ENCODE results near the gene LRRC28. TPM values are rescaled to one million over a fixed set of nuclear protein-coding genes. Genes with fewer than 3 reads are reported as not detected.
A peak's percentile ranks its signal among the peaks of the same experiment; 100 is the strongest.

LRRC28 gene
- total and polyA plus RNA-seq, 2 donors (not counting 1 experiment from before 2014, with no cell fraction given), result 13.3 to 31.8 TPM

DNA sequence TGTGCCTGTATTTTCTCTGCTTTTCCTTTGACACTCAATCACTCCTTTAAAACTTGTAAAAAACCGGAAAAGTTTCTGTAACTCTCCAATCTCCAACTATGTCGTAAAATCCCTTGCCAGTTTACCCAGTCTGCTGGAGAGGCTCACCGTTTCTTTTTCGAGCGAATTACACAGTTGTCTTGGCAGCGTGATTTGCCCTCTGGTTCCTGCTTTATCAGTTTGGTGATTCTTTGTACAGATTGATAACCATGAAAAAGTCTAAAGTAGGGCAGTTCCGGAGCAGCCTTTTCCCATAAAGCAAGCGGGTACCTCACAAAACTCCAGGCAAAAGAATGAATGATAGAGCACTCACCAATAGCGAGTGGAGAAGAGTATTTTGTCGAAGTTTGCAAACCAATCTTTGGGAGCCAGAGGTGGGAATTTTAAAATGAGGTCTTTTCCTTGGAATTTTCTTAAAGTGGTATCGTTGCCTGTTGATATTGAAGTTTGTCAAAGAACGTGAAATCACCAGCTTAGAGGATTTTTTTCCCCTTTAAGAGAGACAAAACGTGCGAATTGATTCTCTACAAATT is 1.9 kb upstream of the LRRC28 start, which contains the start of gene TTC23:
Gene TTC23, minus strand, starts transcription at position 312 of the 572 bp plus-strand sequence. CDS start 20,869 bp downstream, outside the sequence.
- intact Hi-C loops (cut with micrococcal nuclease), result no loop called here
- Mint-ChIP-seq H3K9me3 (ENCODE audit: insufficient read depth) (no peaks in the 10 kb centered on the region), H3K4me3 (peak within 1 kb of the TSS; percentile 96), H3K4me1 (peaks cover 31% of the 10 kb centered on the region), H3K27ac (peak within 1 kb of the TSS; percentile 17), H3K27me3 (no peaks in the 10 kb centered on the region)
- peak within 1 kb of the TSS; percentile 90 for H3K4me2 ChIP-seq (replicated peaks; ENCODE audit: low read depth, low read length, poor library complexity, severe bottlenecking)
- H2AFZ ChIP-seq (ENCODE audit: insufficient read depth, low read depth, low read length, poor library complexity, severe bottlenecking), result peak within 1 kb of the TSS; percentile 99
- H3K27me3 ChIP-seq (replicated peaks in 1 of 4; ENCODE audit: control extremely low read depth in 1 of 4, control insufficient read depth in 3 of 4, insufficient read depth in 4 of 4, low read length in 3 of 4), result no peaks in the 10 kb centered on the region
- ChIA-PET CTCF (no interaction called here), POLR2A (no interaction called here)
- H3K36me3 ChIP-seq (replicated peaks in 1 of 2; ENCODE audit: control extremely low read depth in 1 of 2, control insufficient read depth in 1 of 2, extremely low read depth in 1 of 2, insufficient read depth in 2 of 2, low read length in 1 of 2), result no peaks in the 10 kb centered on the region
- no peaks in the 10 kb centered on the region for H3K79me2 ChIP-seq (ENCODE audit: control insufficient read depth, insufficient read depth, low read length)
- DNase-seq, result peak; percentile 32
- WGBS (ENCODE audit: insufficient coverage), result 10% methylated on average over 9 of the region's 14 CpGs
- peak within 1 kb of the TSS in 1 of 5 experiments; percentile 81 for H3K4me3 ChIP-seq (ENCODE audit: control extremely low read depth in 1 of 5, extremely low read depth in 1 of 5, insufficient read depth in 1 of 5, low read depth in 2 of 5, low read length in 4 of 5)
- no peaks in the 10 kb centered on the region for H4K20me1 ChIP-seq (ENCODE audit: control insufficient read depth, insufficient read depth, low read length, poor library complexity, severe bottlenecking)
- H3K9ac ChIP-seq (ENCODE audit: low read length), result no peak within 1 kb of the TSS
- ATAC-seq (ENCODE audit: low read depth), result no peak
- H3K4me1 ChIP-seq (ENCODE audit: control insufficient read depth in 2 of 2, insufficient read depth in 2 of 2, low read length in 2 of 2), result peaks cover 18 to 30% of the 10 kb centered on the region in 2 donors
- H3K9me3 ChIP-seq (ENCODE audit: control extremely low read depth in 1 of 3, control insufficient read depth in 2 of 3, insufficient read depth in 1 of 3, low read length in 2 of 3), result peaks cover 0 to 2% (median 0%) of the 10 kb centered on the region in 3 donors
- no peak for TF ChIP-seq EZH2 (IDR thresholded peaks at IDR 0.05; ENCODE audit: borderline replicate concordance, insufficient read depth, low read depth, low read length, poor library complexity, severe bottlenecking)
- TF ChIP-seq, protein P1, sequence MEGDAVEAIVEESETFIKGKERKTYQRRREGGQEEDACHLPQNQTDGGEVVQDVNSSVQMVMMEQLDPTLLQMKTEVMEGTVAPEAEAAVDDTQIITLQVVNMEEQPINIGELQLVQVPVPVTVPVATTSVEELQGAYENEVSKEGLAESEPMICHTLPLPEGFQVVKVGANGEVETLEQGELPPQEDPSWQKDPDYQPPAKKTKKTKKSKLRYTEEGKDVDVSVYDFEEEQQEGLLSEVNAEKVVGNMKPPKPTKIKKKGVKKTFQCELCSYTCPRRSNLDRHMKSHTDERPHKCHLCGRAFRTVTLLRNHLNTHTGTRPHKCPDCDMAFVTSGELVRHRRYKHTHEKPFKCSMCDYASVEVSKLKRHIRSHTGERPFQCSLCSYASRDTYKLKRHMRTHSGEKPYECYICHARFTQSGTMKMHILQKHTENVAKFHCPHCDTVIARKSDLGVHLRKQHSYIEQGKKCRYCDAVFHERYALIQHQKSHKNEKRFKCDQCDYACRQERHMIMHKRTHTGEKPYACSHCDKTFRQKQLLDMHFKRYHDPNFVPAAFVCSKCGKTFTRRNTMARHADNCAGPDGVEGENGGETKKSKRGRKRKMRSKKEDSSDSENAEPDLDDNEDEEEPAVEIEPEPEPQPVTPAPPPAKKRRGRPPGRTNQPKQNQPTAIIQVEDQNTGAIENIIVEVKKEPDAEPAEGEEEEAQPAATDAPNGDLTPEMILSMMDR (IDR thresholded peaks at IDR 0.05), result no peak
- H3K27ac ChIP-seq (ENCODE audit: low read length in 2 of 2), result no peak within 1 kb of the TSS

DNA sequence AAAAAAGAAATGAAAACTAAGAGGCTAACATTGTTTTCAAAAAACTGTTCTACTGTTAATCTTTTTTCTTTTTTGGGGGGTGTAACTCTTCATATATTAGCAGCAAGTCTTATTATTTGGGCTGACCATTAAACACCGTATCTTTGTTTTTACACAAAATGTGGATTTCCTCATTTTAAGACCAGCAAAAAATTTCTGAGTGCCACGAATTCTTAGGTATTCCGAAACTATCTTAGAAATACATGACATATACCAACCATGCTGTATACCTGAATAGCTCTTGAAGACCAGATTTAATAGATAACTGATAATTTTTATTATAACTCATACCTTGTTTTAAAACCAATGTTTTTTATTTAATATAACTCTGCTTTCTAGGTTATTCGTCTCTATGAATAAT is 1.3 kb upstream of the LRRC28 start:
- H2AFZ ChIP-seq (ENCODE audit: insufficient read depth, low read depth, low read length, poor library complexity, severe bottlenecking), result peak overlapping the region; percentile 99
- H3K4me3 ChIP-seq (ENCODE audit: control extremely low read depth in 1 of 5, extremely low read depth in 1 of 5, insufficient read depth in 1 of 5, low read depth in 2 of 5, low read length in 4 of 5), result peak overlapping the region in 1 of 5 experiments; percentile 81
- Mint-ChIP-seq H3K4me3 (no peak overlapping the region), H3K9me3 (ENCODE audit: insufficient read depth) (no peaks in the 10 kb centered on the region), H3K27me3 (no peaks in the 10 kb centered on the region), H3K27ac (peak overlapping the region; percentile 17), H3K4me1 (peaks cover 31% of the 10 kb centered on the region)
- H4K20me1 ChIP-seq (ENCODE audit: control insufficient read depth, insufficient read depth, low read length, poor library complexity, severe bottlenecking), result no peaks in the 10 kb centered on the region
- H3K4me1 ChIP-seq (ENCODE audit: control insufficient read depth in 2 of 2, insufficient read depth in 2 of 2, low read length in 2 of 2), result peaks cover 18 to 30% of the 10 kb centered on the region in 2 donors
- peak; percentile 16 for DNase-seq
- no peak for TF ChIP-seq EZH2 (IDR thresholded peaks at IDR 0.05; ENCODE audit: borderline replicate concordance, insufficient read depth, low read depth, low read length, poor library complexity, severe bottlenecking)
- TF ChIP-seq, protein P1 (IDR thresholded peaks at IDR 0.05), result no peak
- H3K9me3 ChIP-seq (ENCODE audit: control extremely low read depth in 1 of 3, control insufficient read depth in 2 of 3, insufficient read depth in 1 of 3, low read length in 2 of 3), result peaks cover 0 to 2% (median 0%) of the 10 kb centered on the region in 3 donors
- no peaks in the 10 kb centered on the region for H3K79me2 ChIP-seq (ENCODE audit: control insufficient read depth, insufficient read depth, low read length)
- no peaks in the 10 kb centered on the region for H3K27me3 ChIP-seq (replicated peaks in 1 of 4; ENCODE audit: control extremely low read depth in 1 of 4, control insufficient read depth in 3 of 4, insufficient read depth in 4 of 4, low read length in 3 of 4)
- H3K4me2 ChIP-seq (replicated peaks; ENCODE audit: low read depth, low read length, poor library complexity, severe bottlenecking), result peak overlapping the region; percentile 90
- intact Hi-C loops (cut with micrococcal nuclease), result loop anchor here (2.0 to 5.0 kb wide), 2 partner anchors 317 to 677 kb away; partner anchors contain the start of gene MEF2A
- H3K27ac ChIP-seq (ENCODE audit: low read length in 2 of 2), result no peak overlapping the region
- no CpG with 5 or more reads among the region's 4 CpGs for WGBS (ENCODE audit: insufficient coverage)
- no peak for ATAC-seq (ENCODE audit: low read depth)
- no peaks in the 10 kb centered on the region for H3K36me3 ChIP-seq (replicated peaks in 1 of 2; ENCODE audit: control extremely low read depth in 1 of 2, control insufficient read depth in 1 of 2, extremely low read depth in 1 of 2, insufficient read depth in 2 of 2, low read length in 1 of 2)
- ChIA-PET CTCF (interaction anchor here (1.5 kb wide), 1 partner anchor 454 kb away, joined by 4 read pairs; no protein-coding TSS in a partner anchor), POLR2A (interaction anchor here (2.2 kb wide), 1 partner anchor 483 kb away, joined by 18 read pairs; the partner anchor contains the start of gene LYSMD4)
- H3K9ac ChIP-seq (ENCODE audit: low read length), result no peak overlapping the region
